WTC11 (cell line): Measurements from ENCODE around the gene CD300H. TPM values are rescaled to one million over a fixed set of nuclear protein-coding genes. Genes with fewer than 3 reads are reported as not detected.

Source experiments
- ATAC-seq: fragments of 200-7000 bp; cut with Tn5 transposase; 2 replicates; pipeline ENCODE4 v1.10.0; 2021; ENCODE audit warnings: mild to moderate bottlenecking, moderate library complexity
- CTCF ChIA-PET: fragments of 300-600 bp; sonication (Branson Sonifier 250); formaldehyde crosslinking; loops from one replicate; lab custom pipeline; 2021; ENCODE audit warnings: antibody characterized with exemption; lab: Charles Lee
- POLR2A ChIA-PET: fragments of 350-600 bp; sonication (Branson Sonifier 250); formaldehyde crosslinking; loops from one replicate; lab custom pipeline; 2021; ENCODE audit warnings: antibody characterized with exemption; lab: Charles Lee
- DNase-seq: peaks from one replicate; pipeline ENCODE4 v3.0.0; 2021; ENCODE audit warnings: low spot score
- H3K27ac Mint-ChIP-seq: 2 replicates; pipeline ENCODE4 v1.8.0; 2021; ENCODE audit warnings: mixed read lengths
- H3K27me3 Mint-ChIP-seq: 2 replicates; pipeline ENCODE4 v1.8.0; 2021; ENCODE audit warnings: low read depth, mild to moderate bottlenecking, moderate library complexity, mixed read lengths
- H3K36me3 Mint-ChIP-seq: 2 replicates; pipeline ENCODE4 v1.8.0; 2021; ENCODE audit warnings: mixed read lengths
- H3K4me1 Mint-ChIP-seq: 2 replicates; pipeline ENCODE4 v1.8.0; 2022; ENCODE audit warnings: mixed read lengths
- H3K4me3 Mint-ChIP-seq: 2 replicates; pipeline ENCODE4 v1.8.0; 2021; ENCODE audit warnings: mild to moderate bottlenecking, moderate library complexity, mixed read lengths
- H3K9me3 Mint-ChIP-seq: 2 replicates; pipeline ENCODE4 v1.8.0; 2021; ENCODE audit warnings: mixed read lengths
- ELF4 ChIP-seq: sonication (generic); formaldehyde crosslinking; IDR thresholded peaks from 2 replicates; pipeline ENCODE4 v1.8.1; 2022; ENCODE audit warnings: low read depth, mild to moderate bottlenecking, moderate library complexity, missing genetic modification reagents
- EMX1 ChIP-seq: fragments of 250-450 bp; sonication (Bioruptor Pico); IDR thresholded peaks from 2 replicates; pipeline ENCODE4 v1.8.0; 2021; ENCODE audit warnings: mild to moderate bottlenecking
- FOXK1 ChIP-seq: sonication (generic); formaldehyde crosslinking; IDR thresholded peaks from 2 replicates; pipeline ENCODE4 v1.8.0; 2022; ENCODE audit warnings: mild to moderate bottlenecking, moderate library complexity, missing genetic modification reagents
- GABPB1 ChIP-seq: sonication (generic); formaldehyde crosslinking; IDR thresholded peaks from 2 replicates; pipeline ENCODE4 v1.8.1; 2023; ENCODE audit warnings: mild to moderate bottlenecking, missing genetic modification reagents
- NR2C2 ChIP-seq: sonication (generic); formaldehyde crosslinking; IDR thresholded peaks from 2 replicates; pipeline ENCODE4 v1.8.0; 2022; ENCODE audit warnings: mild to moderate bottlenecking, missing genetic modification reagents
- NR3C1 ChIP-seq: sonication (generic); formaldehyde crosslinking; conservative IDR thresholded peaks from 2 replicates; pipeline ENCODE4 v1.8.1; 2023; ENCODE audit warnings: low read depth, mild to moderate bottlenecking, missing genetic modification reagents
- OVOL2 ChIP-seq: fragments of 250-450 bp; sonication (Bioruptor Pico); IDR thresholded peaks from 2 replicates; pipeline ENCODE4 v1.9.0; 2021; ENCODE audit warnings: mild to moderate bottlenecking, borderline replicate concordance
- SOX15 ChIP-seq: fragments of 250-450 bp; sonication (Bioruptor Pico); IDR thresholded peaks from 2 replicates; pipeline ENCODE4 v1.9.0; 2021; ENCODE audit warnings: mild to moderate bottlenecking
- TCF7 ChIP-seq: sonication (generic); formaldehyde crosslinking; IDR thresholded peaks from 2 replicates; pipeline ENCODE4 v1.8.0; 2022; ENCODE audit warnings: mild to moderate bottlenecking, low read depth, missing genetic modification reagents, moderate library complexity
- ZNF121 ChIP-seq: sonication (generic); formaldehyde crosslinking; IDR thresholded peaks from 2 replicates; pipeline ENCODE4 v1.8.0; 2023; ENCODE audit warnings: missing genetic modification reagents
- ZNF138 ChIP-seq: sonication (generic); formaldehyde crosslinking; conservative IDR thresholded peaks from 2 replicates; pipeline ENCODE4 v1.8.1; 2022; ENCODE audit warnings: mild to moderate bottlenecking, moderate library complexity, missing genetic modification reagents
- ZNF219 ChIP-seq: sonication (generic); formaldehyde crosslinking; IDR thresholded peaks from 2 replicates; pipeline ENCODE4 v1.8.0; 2023; ENCODE audit warnings: missing genetic modification reagents, mild to moderate bottlenecking, borderline replicate concordance
- total RNA-seq: library from RNA; stranded (reverse); gene quantifications from 3 replicates; pipeline ENCODE4 v1.2.3, GENCODE V29; 2021
- TF ChIP-seq, protein P1 (sequence below): sonication (generic); formaldehyde crosslinking; IDR thresholded peaks from 2 replicates; pipeline ENCODE4 v1.8.1; 2022; ENCODE audit warnings: low read depth, mild to moderate bottlenecking, moderate library complexity, missing genetic modification reagents, borderline replicate concordance
- TF ChIP-seq, protein P2 (sequence below): sonication (generic); formaldehyde crosslinking; conservative IDR thresholded peaks from 2 replicates; pipeline ENCODE4 v1.8.1; 2023; ENCODE audit warnings: mild to moderate bottlenecking, low read depth, missing genetic modification reagents, moderate library complexity
- TF ChIP-seq, protein P3 (sequence below): sonication (generic); formaldehyde crosslinking; IDR thresholded peaks from 2 replicates; pipeline ENCODE4 v1.8.0; 2022; ENCODE audit warnings: mild to moderate bottlenecking, missing genetic modification reagents
- TF ChIP-seq, protein P4 (sequence below): fragments of 250-450 bp; sonication (Bioruptor Pico); IDR thresholded peaks from 2 replicates; pipeline ENCODE4 v1.8.0; 2021; ENCODE audit warnings: mild to moderate bottlenecking
- TF ChIP-seq, protein P5 (sequence below): sonication (generic); formaldehyde crosslinking; IDR thresholded peaks from 2 replicates; pipeline ENCODE4 v1.8.1; 2022; ENCODE audit warnings: low read depth, missing genetic modification reagents, borderline replicate concordance

Gene CD300H
- total RNA-seq, 1 experiment from 2014 or later = not detected

DNA sequence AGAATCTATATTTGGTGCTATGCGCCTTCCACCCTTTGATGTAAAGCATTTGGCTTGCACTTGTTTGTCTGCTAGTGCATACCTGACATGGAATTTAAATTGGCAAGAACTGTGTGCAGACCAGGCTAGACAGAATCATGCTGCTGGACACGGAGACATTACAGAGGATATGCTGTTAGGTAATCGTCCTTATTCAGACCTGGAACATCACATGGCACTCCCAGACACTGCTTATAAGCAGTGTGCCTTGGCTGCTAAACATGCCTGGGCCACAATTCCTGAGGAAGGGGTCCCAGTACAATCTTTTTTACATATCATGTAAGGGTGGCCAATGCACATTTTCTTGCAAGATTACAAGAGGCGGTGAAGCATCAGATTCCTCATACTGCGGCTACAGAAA is 18.4 kb upstream of the CD300H start (continued):
- no peak for TF ChIP-seq ELF4
- TF ChIP-seq, protein P1, sequence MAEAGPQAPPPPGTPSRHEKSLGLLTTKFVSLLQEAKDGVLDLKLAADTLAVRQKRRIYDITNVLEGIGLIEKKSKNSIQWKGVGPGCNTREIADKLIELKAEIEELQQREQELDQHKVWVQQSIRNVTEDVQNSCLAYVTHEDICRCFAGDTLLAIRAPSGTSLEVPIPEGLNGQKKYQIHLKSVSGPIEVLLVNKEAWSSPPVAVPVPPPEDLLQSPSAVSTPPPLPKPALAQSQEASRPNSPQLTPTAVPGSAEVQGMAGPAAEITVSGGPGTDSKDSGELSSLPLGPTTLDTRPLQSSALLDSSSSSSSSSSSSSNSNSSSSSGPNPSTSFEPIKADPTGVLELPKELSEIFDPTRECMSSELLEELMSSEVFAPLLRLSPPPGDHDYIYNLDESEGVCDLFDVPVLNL (CRISPR knock-in tag) = no peak
- TF ChIP-seq SOX15 (CRISPR knock-in tag) = no peak
- TF ChIP-seq ZNF138 (CRISPR knock-in tag) = no peak
- no peak for TF ChIP-seq TCF7 (CRISPR knock-in tag)
- TF ChIP-seq OVOL2 (CRISPR knock-in tag) = no peak

DNA sequence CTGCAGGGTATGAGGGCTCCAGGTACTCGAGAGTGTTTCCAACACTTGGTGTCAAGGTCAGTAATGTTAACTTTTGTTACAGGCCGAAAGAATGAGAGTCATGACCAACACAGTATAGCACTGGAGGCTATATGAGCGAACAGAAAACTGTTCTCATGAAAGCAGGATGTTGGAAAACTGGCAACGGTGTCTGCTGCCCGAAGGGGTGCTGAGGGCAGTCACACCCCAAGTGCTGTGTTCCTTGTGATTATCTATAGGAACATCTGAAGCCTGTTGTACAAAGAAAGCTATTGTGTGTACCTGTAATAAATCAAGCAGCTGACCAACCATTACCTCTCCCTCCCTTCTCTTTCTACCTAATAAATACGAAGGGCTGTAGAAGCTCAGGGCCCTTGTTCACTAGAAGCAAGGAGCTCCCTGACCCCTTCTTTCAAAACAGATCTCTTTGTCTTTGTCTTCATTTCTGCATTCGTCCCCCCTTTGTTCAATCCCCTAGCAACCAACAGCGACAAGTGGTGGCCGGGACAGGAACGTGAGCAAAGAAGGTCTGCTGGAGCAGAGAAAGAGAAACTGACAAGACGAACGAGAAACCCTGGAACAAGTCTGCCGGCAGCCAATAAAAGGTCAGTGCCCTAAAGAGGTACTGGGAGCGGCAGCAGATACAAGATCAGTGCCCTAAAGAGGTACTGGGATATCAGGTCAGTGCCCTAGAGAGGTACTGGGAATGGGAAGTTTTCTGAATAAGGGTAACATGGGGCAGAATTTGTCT is 17.2 kb upstream of the CD300H start:
- no peaks in the 10 kb centered on the region; the same call in 1 of the 2 replicates for H3K9me3 Mint-ChIP-seq
- no peak for DNase-seq
- H3K27me3 Mint-ChIP-seq = peaks cover 3% of the 10 kb centered on the region; the same call in 1 of the 2 replicates
- H3K27ac Mint-ChIP-seq = no peak overlapping the region
- H3K4me1 Mint-ChIP-seq = no peaks in the 10 kb centered on the region
- H3K4me3 Mint-ChIP-seq = no peak overlapping the region
- no peaks in the 10 kb centered on the region for H3K36me3 Mint-ChIP-seq
- ChIA-PET POLR2A (no interaction called here), CTCF (interaction anchor here (0.8 kb wide), 1 partner anchor 216 kb away, joined by 3 read pairs; no protein-coding TSS in a partner anchor)
- no peak for ATAC-seq
- TF ChIP-seq, protein P2, sequence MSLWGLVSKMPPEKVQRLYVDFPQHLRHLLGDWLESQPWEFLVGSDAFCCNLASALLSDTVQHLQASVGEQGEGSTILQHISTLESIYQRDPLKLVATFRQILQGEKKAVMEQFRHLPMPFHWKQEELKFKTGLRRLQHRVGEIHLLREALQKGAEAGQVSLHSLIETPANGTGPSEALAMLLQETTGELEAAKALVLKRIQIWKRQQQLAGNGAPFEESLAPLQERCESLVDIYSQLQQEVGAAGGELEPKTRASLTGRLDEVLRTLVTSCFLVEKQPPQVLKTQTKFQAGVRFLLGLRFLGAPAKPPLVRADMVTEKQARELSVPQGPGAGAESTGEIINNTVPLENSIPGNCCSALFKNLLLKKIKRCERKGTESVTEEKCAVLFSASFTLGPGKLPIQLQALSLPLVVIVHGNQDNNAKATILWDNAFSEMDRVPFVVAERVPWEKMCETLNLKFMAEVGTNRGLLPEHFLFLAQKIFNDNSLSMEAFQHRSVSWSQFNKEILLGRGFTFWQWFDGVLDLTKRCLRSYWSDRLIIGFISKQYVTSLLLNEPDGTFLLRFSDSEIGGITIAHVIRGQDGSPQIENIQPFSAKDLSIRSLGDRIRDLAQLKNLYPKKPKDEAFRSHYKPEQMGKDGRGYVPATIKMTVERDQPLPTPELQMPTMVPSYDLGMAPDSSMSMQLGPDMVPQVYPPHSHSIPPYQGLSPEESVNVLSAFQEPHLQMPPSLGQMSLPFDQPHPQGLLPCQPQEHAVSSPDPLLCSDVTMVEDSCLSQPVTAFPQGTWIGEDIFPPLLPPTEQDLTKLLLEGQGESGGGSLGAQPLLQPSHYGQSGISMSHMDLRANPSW = no peak

DNA sequence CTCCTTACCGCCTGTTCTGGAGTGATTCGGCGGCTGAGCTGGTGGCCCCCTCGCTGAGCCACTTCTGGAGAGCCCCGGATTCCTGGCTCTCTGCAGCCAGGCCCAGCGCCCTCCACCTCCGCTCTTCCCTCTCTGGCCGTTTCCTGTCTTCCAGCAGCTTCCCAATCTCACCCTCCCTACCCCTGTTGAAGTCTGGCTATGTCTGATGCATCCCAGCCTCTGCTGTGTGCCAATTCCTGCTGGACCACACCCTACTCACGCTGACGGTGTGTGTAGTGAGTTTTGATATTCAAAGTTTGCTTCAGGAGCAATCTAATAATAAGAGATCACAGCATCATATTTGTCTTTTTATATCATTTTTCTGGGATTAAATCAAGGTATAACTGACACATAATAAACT is 15.3 kb upstream of the CD300H start:
- H3K27ac Mint-ChIP-seq = no peak overlapping the region
- no peak overlapping the region for H3K4me3 Mint-ChIP-seq
- POLR2A ChIA-PET = interaction anchor here (0.5 kb wide), 1 partner anchor 92 kb away, joined by 3 read pairs; no protein-coding TSS in a partner anchor
- no peaks in the 10 kb centered on the region; the same call in 1 of the 2 replicates for H3K9me3 Mint-ChIP-seq
- CTCF ChIA-PET = interaction anchor here (0.9 to 1.2 kb wide), 4 partner anchors 17 to 214 kb away, joined by 3 to 8 read pairs (median 4); no protein-coding TSS in a partner anchor
- no peaks in the 10 kb centered on the region for H3K4me1 Mint-ChIP-seq
- ATAC-seq (no peak), DNase-seq (no peak)
- H3K36me3 Mint-ChIP-seq = no peaks in the 10 kb centered on the region
- TF ChIP-seq GABPB1 (no peak), OVOL2 (CRISPR knock-in tag) (no peak), EMX1 (CRISPR knock-in tag) (no peak), ZNF219 (no peak)
- peaks cover 7% of the 10 kb centered on the region for H3K27me3 Mint-ChIP-seq

DNA sequence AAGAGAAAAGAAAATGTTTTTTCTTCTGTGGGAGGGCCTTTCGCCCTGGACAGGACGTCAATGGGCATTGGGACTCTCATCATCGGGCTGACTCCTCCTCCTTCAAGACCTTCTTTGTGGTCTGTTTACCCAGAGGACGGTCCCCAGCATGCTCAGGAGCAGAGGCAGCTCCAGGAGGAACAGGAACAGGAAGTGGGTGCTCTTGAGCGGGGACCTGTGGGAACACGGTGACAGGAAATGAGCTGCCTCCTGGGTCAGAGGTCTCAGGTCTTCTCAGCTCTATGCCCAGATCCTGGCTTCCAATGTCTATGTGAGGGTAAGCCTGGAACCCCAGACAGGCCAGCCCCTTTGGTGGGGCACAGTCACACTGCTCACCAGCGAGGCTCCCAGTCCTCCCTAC is 12.6 kb upstream of the CD300H start:
- CTCF ChIA-PET = interaction anchor here (2.6 kb wide), 1 partner anchor 14 kb away, joined by 14 read pairs; no protein-coding TSS in a partner anchor
- Mint-ChIP-seq H3K27ac (no peak overlapping the region), H3K36me3 (no peaks in the 10 kb centered on the region), H3K27me3 (peaks cover 10% of the 10 kb centered on the region), H3K4me1 (peaks cover 6% of the 10 kb centered on the region), H3K9me3 (peaks cover 3% of the 10 kb centered on the region; the same call in 1 of the 2 replicates), H3K4me3 (no peak overlapping the region)
- ATAC-seq = no peak
- POLR2A ChIA-PET = no interaction called here
- no peak for DNase-seq
- TF ChIP-seq, protein P3, sequence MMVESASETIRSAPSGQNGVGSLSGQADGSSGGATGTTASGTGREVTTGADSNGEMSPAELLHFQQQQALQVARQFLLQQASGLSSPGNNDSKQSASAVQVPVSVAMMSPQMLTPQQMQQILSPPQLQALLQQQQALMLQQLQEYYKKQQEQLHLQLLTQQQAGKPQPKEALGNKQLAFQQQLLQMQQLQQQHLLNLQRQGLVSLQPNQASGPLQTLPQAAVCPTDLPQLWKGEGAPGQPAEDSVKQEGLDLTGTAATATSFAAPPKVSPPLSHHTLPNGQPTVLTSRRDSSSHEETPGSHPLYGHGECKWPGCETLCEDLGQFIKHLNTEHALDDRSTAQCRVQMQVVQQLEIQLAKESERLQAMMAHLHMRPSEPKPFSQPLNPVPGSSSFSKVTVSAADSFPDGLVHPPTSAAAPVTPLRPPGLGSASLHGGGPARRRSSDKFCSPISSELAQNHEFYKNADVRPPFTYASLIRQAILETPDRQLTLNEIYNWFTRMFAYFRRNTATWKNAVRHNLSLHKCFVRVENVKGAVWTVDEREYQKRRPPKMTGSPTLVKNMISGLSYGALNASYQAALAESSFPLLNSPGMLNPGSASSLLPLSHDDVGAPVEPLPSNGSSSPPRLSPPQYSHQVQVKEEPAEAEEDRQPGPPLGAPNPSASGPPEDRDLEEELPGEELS (CRISPR knock-in tag) = no peak
- TF ChIP-seq, protein P4, sequence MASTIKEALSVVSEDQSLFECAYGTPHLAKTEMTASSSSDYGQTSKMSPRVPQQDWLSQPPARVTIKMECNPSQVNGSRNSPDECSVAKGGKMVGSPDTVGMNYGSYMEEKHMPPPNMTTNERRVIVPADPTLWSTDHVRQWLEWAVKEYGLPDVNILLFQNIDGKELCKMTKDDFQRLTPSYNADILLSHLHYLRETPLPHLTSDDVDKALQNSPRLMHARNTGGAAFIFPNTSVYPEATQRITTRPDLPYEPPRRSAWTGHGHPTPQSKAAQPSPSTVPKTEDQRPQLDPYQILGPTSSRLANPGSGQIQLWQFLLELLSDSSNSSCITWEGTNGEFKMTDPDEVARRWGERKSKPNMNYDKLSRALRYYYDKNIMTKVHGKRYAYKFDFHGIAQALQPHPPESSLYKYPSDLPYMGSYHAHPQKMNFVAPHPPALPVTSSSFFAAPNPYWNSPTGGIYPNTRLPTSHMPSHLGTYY (CRISPR knock-in tag) = no peak
- TF ChIP-seq NR3C1 (CRISPR knock-in tag) = no peak
- TF ChIP-seq NR2C2 (CRISPR knock-in tag) = no peak
- TF ChIP-seq FOXK1 (CRISPR knock-in tag) = no peak
- TF ChIP-seq TCF7 (CRISPR knock-in tag) = no peak
- TF ChIP-seq, protein P2 = no peak
- TF ChIP-seq, protein P5, sequence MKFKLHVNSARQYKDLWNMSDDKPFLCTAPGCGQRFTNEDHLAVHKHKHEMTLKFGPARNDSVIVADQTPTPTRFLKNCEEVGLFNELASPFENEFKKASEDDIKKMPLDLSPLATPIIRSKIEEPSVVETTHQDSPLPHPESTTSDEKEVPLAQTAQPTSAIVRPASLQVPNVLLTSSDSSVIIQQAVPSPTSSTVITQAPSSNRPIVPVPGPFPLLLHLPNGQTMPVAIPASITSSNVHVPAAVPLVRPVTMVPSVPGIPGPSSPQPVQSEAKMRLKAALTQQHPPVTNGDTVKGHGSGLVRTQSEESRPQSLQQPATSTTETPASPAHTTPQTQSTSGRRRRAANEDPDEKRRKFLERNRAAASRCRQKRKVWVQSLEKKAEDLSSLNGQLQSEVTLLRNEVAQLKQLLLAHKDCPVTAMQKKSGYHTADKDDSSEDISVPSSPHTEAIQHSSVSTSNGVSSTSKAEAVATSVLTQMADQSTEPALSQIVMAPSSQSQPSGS (CRISPR knock-in tag) = no peak
- no peak for TF ChIP-seq ZNF121 (CRISPR knock-in tag)
